Naive thymus-derived CD4-positive, alpha-beta T cell (primary cell): Measurements from ENCODE around the gene LECT2. TPM values are rescaled to one million over a fixed set of nuclear protein-coding genes. Genes with fewer than 3 reads are reported as not detected.

Experiments
- ATAC-seq: fragments of 150-1000 bp; cut with Tn5 transposase; 2 replicates; pipeline ENCODE4 v1.10.0; 2021; ENCODE audit warnings: mild to moderate bottlenecking, moderate library complexity
- CTCF ChIA-PET: fragments of 350-600 bp; sonication (Branson Sonifier 250); formaldehyde crosslinking; loops from one replicate; lab custom pipeline; 2021; ENCODE audit warnings: antibody characterized with exemption; lab: Charles Lee
- POLR2A ChIA-PET: fragments of 350-600 bp; sonication (Branson Sonifier 250); formaldehyde crosslinking; loops from one replicate; lab custom pipeline; 2021; ENCODE audit warnings: antibody characterized with exemption, inconsistent platforms; lab: Charles Lee
- DNase-seq, 9 donors: peaks; one replicate each; pipeline versions ENCODE4 v3.0.0 to v3.0.0-alpha.2; 2020 to 2022; ENCODE audit warnings: mixed read lengths in 1 of 9
- H3K27ac ChIP-seq: one replicate; pipeline ENCODE4 v1.7.0; 2013; ENCODE audit warnings: mild to moderate bottlenecking, low read depth, low read length, moderate library complexity
- H3K27me3 ChIP-seq, 2 donors: one replicate each; pipeline ENCODE4 v1.7.0; 2013; ENCODE audit warnings: low read length in 2 of 2, mild to moderate bottlenecking in 2 of 2, moderate library complexity in 2 of 2; ENCODE audit not compliant: control insufficient read depth in 2 of 2, insufficient read depth in 2 of 2
- H3K36me3 ChIP-seq, 3 experiments: 1 replicate in 2 of 3; 2 replicates in 1 of 3; pipeline ENCODE4 v1.7.0; 2013; ENCODE audit warnings: low read length in 3 of 3, mild to moderate bottlenecking in 3 of 3, moderate library complexity in 1 of 3; ENCODE audit not compliant: insufficient read depth in 3 of 3, control insufficient read depth in 2 of 3
- H3K4me1 ChIP-seq, 2 donors: one replicate each; pipeline ENCODE4 v1.7.0; 2013; ENCODE audit warnings: low read length in 2 of 2, mild to moderate bottlenecking in 2 of 2, moderate library complexity in 1 of 2; ENCODE audit not compliant: control insufficient read depth in 2 of 2, insufficient read depth in 2 of 2
- H3K4me3 ChIP-seq: 2 replicates; pipeline ENCODE4 v1.7.0; 2013; ENCODE audit warnings: mild to moderate bottlenecking, low read length
- H3K9me3 ChIP-seq, 3 experiments: 1 replicate in 2 of 3; 2 replicates in 1 of 3; pipeline ENCODE4 v1.7.0; 2013; ENCODE audit warnings: low read length in 3 of 3; ENCODE audit not compliant: control insufficient read depth in 2 of 3
- H3K27ac Mint-ChIP-seq, 9 donors: one replicate each; pipeline ENCODE4 v1.8.0; 2020 to 2022; ENCODE audit warnings: mixed read lengths in 9 of 9, mild to moderate bottlenecking in 8 of 9, moderate library complexity in 5 of 9, inconsistent platforms in 2 of 9
- H3K27me3 Mint-ChIP-seq, 5 donors: one replicate each; pipeline ENCODE4 v1.8.0; 2021 to 2022; ENCODE audit warnings: mixed read lengths in 5 of 5, mild to moderate bottlenecking in 1 of 5
- H3K36me3 Mint-ChIP-seq, 5 donors: one replicate each; pipeline ENCODE4 v1.8.0; 2020 to 2022; ENCODE audit warnings: mixed read lengths in 5 of 5, mild to moderate bottlenecking in 3 of 5, inconsistent platforms in 1 of 5
- H3K4me1 Mint-ChIP-seq, 7 donors: one replicate each; pipeline ENCODE4 v1.8.0; 2020 to 2022; ENCODE audit warnings: mixed read lengths in 7 of 7, mild to moderate bottlenecking in 3 of 7, inconsistent platforms in 1 of 7
- H3K4me3 Mint-ChIP-seq, 10 donors: one replicate each; pipeline ENCODE4 v1.8.0; 2020 to 2022; ENCODE audit warnings: mild to moderate bottlenecking in 10 of 10, mixed read lengths in 10 of 10, moderate library complexity in 6 of 10, inconsistent platforms in 2 of 10
- H3K9me3 Mint-ChIP-seq, 11 donors: one replicate each; pipeline ENCODE4 v1.8.0; 2020 to 2022; ENCODE audit warnings: mixed read lengths in 11 of 11, mild to moderate bottlenecking in 4 of 11, inconsistent platforms in 1 of 11, moderate library complexity in 1 of 11
- intact Hi-C, 2 donors: fragments of 100-400 bp; cut with micrococcal nuclease; formaldehyde crosslinking; loops; one replicate each; pipeline ENCODE4 v1.15.1; 2023
- polyA plus RNA-seq, 2 donors: library from polyadenylated mRNA; unstranded; fragments of 300-500 nt; fragmentation: Illumina TruSeq; gene quantifications; one replicate each; pipeline ENCODE4 v1.2.3, GENCODE V29; 2021
- total RNA-seq, 6 experiments: library from RNA in 5 of 6; stranded (reverse) in 5 of 6; gene quantifications; 1 replicate in 5 of 6; 2 replicates in 1 of 6; pipeline ENCODE4 v1.2.3 and lab custom pipeline; 2021 to 2026

Gene LECT2
- total and polyA plus RNA-seq, 7 experiments from 2014 or later, result not detected

GRCh38 chr5:135930949-135931295, 23.9 kb downstream of the LECT2 start:
- peaks cover 0 to 1% (median 0%) of the 10 kb centered on the region in 7 donors for H3K4me1 Mint-ChIP-seq
- Histone ChIP-seq H3K4me3 (no peak overlapping the region), H3K9me3 (no peaks in the 10 kb centered on the region), H3K27ac (no peak overlapping the region), H3K36me3 (no peaks in the 10 kb centered on the region), H3K4me1 (no peaks in the 10 kb centered on the region), H3K27me3 (peaks cover 0 to 3% of the 10 kb centered on the region in 2 donors)
- no peak for DNase-seq
- POLR2A ChIA-PET, result no interaction called here
- peaks cover 0 to 7% (median 3%) of the 10 kb centered on the region in 11 donors for H3K9me3 Mint-ChIP-seq
- ATAC-seq, result no peak
- no peak overlapping the region for H3K27ac Mint-ChIP-seq
- peaks cover 49 to 61% (median 60%) of the 10 kb centered on the region in 5 donors for H3K27me3 Mint-ChIP-seq
- CTCF ChIA-PET, result no interaction called here
- intact Hi-C loops, result no loop called here
- no peak overlapping the region for H3K4me3 Mint-ChIP-seq
- peaks cover 0 to 4% (median 0%) of the 10 kb centered on the region in 5 donors for H3K36me3 Mint-ChIP-seq

GRCh38 chr5:135930029-135930948, 24.5 kb downstream of the LECT2 start:
- no peaks in the 10 kb centered on the region for H3K36me3 ChIP-seq
- H3K9me3 Mint-ChIP-seq, result peaks cover 0 to 7% (median 3%) of the 10 kb centered on the region in 11 donors
- intact Hi-C loops, result no loop called here
- H3K27ac Mint-ChIP-seq, result no peak overlapping the region
- H3K27me3 ChIP-seq, result peaks cover 0 to 3% of the 10 kb centered on the region in 2 donors
- ATAC-seq, result no peak
- H3K4me1 ChIP-seq, result no peaks in the 10 kb centered on the region
- H3K4me3 Mint-ChIP-seq, result peak overlapping the region in 2 of 10 donors; percentile 23 to 40
- H3K4me3 ChIP-seq, result no peak overlapping the region
- H3K36me3 Mint-ChIP-seq, result peaks cover 0 to 4% (median 0%) of the 10 kb centered on the region in 5 donors
- ChIA-PET POLR2A (no interaction called here), CTCF (no interaction called here)
- peaks cover 0 to 1% (median 0%) of the 10 kb centered on the region in 7 donors for H3K4me1 Mint-ChIP-seq
- DNase-seq, result no peak
- H3K27ac ChIP-seq, result no peak overlapping the region
- no peaks in the 10 kb centered on the region for H3K9me3 ChIP-seq
- peaks cover 46 to 66% (median 58%) of the 10 kb centered on the region in 5 donors for H3K27me3 Mint-ChIP-seq

GRCh38 chr5:135921388-135921787, 33.4 kb downstream of the LECT2 start:
- Histone ChIP-seq H3K4me1 (peaks cover 0 to 6% of the 10 kb centered on the region in 2 donors), H3K4me3 (no peak overlapping the region), H3K9me3 (no peaks in the 10 kb centered on the region), H3K27me3 (peaks cover 0 to 4% of the 10 kb centered on the region in 2 donors), H3K36me3 (no peaks in the 10 kb centered on the region), H3K27ac (no peak overlapping the region)
- ChIA-PET CTCF (no interaction called here), POLR2A (no interaction called here)
- ATAC-seq (no peak), DNase-seq (no peak)
- intact Hi-C loops, result no loop called here
- peaks cover 29 to 48% (median 46%) of the 10 kb centered on the region in 5 donors for H3K27me3 Mint-ChIP-seq
- peaks cover 0 to 3% (median 0%) of the 10 kb centered on the region in 7 donors for H3K4me1 Mint-ChIP-seq
- peaks cover 0 to 4% (median 0%) of the 10 kb centered on the region in 5 donors for H3K36me3 Mint-ChIP-seq
- H3K9me3 Mint-ChIP-seq, result peaks cover 0 to 4% (median 0%) of the 10 kb centered on the region in 11 donors
- no peak overlapping the region for H3K27ac Mint-ChIP-seq
- H3K4me3 Mint-ChIP-seq, result no peak overlapping the region

GRCh38 chr5:135920199-135920598, 34.6 kb downstream of the LECT2 start:
- H3K27ac ChIP-seq, result no peak overlapping the region
- H3K27ac Mint-ChIP-seq, result no peak overlapping the region
- no peak overlapping the region for H3K4me3 Mint-ChIP-seq
- peaks cover 0 to 10% of the 10 kb centered on the region in 2 donors for H3K4me1 ChIP-seq
- H3K4me1 Mint-ChIP-seq, result peaks cover 0 to 3% (median 0%) of the 10 kb centered on the region in 7 donors
- ChIA-PET CTCF (no interaction called here), POLR2A (no interaction called here)
- DNase-seq, result no peak
- intact Hi-C loops, result no loop called here
- peaks cover 23 to 45% (median 39%) of the 10 kb centered on the region in 5 donors for H3K27me3 Mint-ChIP-seq
- no peak for ATAC-seq
- peaks cover 0 to 4% (median 0%) of the 10 kb centered on the region in 11 donors for H3K9me3 Mint-ChIP-seq
- H3K36me3 Mint-ChIP-seq, result peaks cover 0 to 4% (median 0%) of the 10 kb centered on the region in 5 donors
- H3K9me3 ChIP-seq, result no peaks in the 10 kb centered on the region
- peaks cover 0 to 4% of the 10 kb centered on the region in 2 donors for H3K27me3 ChIP-seq
- no peak overlapping the region for H3K4me3 ChIP-seq
- no peaks in the 10 kb centered on the region for H3K36me3 ChIP-seq

GRCh38 chr5:135916638-135917263, 38.0 kb downstream of the LECT2 start:
- intact Hi-C loops, result no loop called here
- no peak for DNase-seq
- Mint-ChIP-seq H3K4me3 (no peak overlapping the region), H3K4me1 (peaks cover 0 to 3% (median 0%) of the 10 kb centered on the region in 7 donors), H3K36me3 (peaks cover 0 to 4% (median 0%) of the 10 kb centered on the region in 5 donors), H3K9me3 (peaks cover 0 to 4% (median 0%) of the 10 kb centered on the region in 11 donors), H3K27me3 (peaks cover 32 to 38% (median 35%) of the 10 kb centered on the region in 5 donors), H3K27ac (no peak overlapping the region)
- H3K4me3 ChIP-seq, result no peak overlapping the region
- no peaks in the 10 kb centered on the region for H3K27me3 ChIP-seq
- peaks cover 0 to 10% of the 10 kb centered on the region in 2 donors for H3K4me1 ChIP-seq
- H3K27ac ChIP-seq, result no peak overlapping the region
- no peaks in the 10 kb centered on the region for H3K36me3 ChIP-seq
- peak; percentile 16 for ATAC-seq
- no peaks in the 10 kb centered on the region for H3K9me3 ChIP-seq
- ChIA-PET POLR2A (no interaction called here), CTCF (no interaction called here)

GRCh38 chr5:135915466-135916001, 39.2 kb downstream of the LECT2 start:
- DNase-seq (no peak), ATAC-seq (no peak)
- intact Hi-C loops, result no loop called here
- H3K4me1 ChIP-seq, result peaks cover 0 to 10% of the 10 kb centered on the region in 2 donors
- H3K36me3 ChIP-seq, result no peaks in the 10 kb centered on the region
- H3K9me3 Mint-ChIP-seq, result peaks cover 0 to 4% (median 0%) of the 10 kb centered on the region in 11 donors
- ChIA-PET CTCF (no interaction called here), POLR2A (no interaction called here)
- no peak overlapping the region for H3K4me3 Mint-ChIP-seq
- H3K4me3 ChIP-seq, result no peak overlapping the region
- no peaks in the 10 kb centered on the region for H3K9me3 ChIP-seq
- no peak overlapping the region for H3K27ac Mint-ChIP-seq
- H3K27me3 Mint-ChIP-seq, result peaks cover 36 to 43% (median 41%) of the 10 kb centered on the region in 5 donors
- H3K36me3 Mint-ChIP-seq, result peaks cover 0 to 4% (median 0%) of the 10 kb centered on the region in 5 donors
- no peaks in the 10 kb centered on the region for H3K27me3 ChIP-seq
- H3K4me1 Mint-ChIP-seq, result peaks cover 0 to 3% (median 0%) of the 10 kb centered on the region in 7 donors
- H3K27ac ChIP-seq, result no peak overlapping the region
